GM23248 (cell line): Measurements from ENCODE around the gene AFF3. TPM values are rescaled to one million over a fixed set of nuclear protein-coding genes. Genes with fewer than 3 reads are reported as not detected.
A peak's percentile ranks its signal among the peaks of the same experiment; 100 is the strongest.

Source experiments
- DNase-seq: peaks from one replicate; pipeline ENCODE4 v3.0.0-alpha.2; 2015
- H2AFZ ChIP-seq: fragments of 200-600 bp; sonication (generic); 2 replicates; pipeline ENCODE4 v1.6.1; 2016; ENCODE audit warnings: antibody characterized with exemption
- H3F3A ChIP-seq: fragments of 200-600 bp; sonication (generic); 2 replicates; pipeline ENCODE4 v1.6.1; 2016; ENCODE audit warnings: mild to moderate bottlenecking, antibody characterized with exemption, mixed run types; ENCODE audit not compliant: insufficient read depth
- H3K27ac ChIP-seq: fragments of 200-600 bp; sonication (generic); 2 replicates; pipeline ENCODE4 v1.5.1; 2016; ENCODE audit warnings: mild to moderate bottlenecking
- H3K27me3 ChIP-seq: fragments of 200-600 bp; sonication (generic); replicated peaks from 2 replicates; pipeline ENCODE4 v1.6.1; 2016; ENCODE audit warnings: mild to moderate bottlenecking; ENCODE audit not compliant: insufficient read depth
- H3K36me3 ChIP-seq: fragments of 200-600 bp; sonication (generic); 2 replicates; pipeline ENCODE4 v1.6.1; 2016; ENCODE audit warnings: low read depth, mild to moderate bottlenecking
- H3K4me1 ChIP-seq: fragments of 200-600 bp; sonication (generic); 2 replicates; pipeline ENCODE4 v1.6.1; 2016; ENCODE audit warnings: mild to moderate bottlenecking; ENCODE audit not compliant: insufficient read depth
- H3K4me2 ChIP-seq: fragments of 200-600 bp; sonication (generic); one replicate; pipeline ENCODE4 v1.6.1; 2016; ENCODE audit warnings: mild to moderate bottlenecking; ENCODE audit not compliant: unreplicated experiment
- H3K4me3 ChIP-seq: fragments of 200-600 bp; sonication (generic); 2 replicates; pipeline ENCODE4 v1.5.1; 2016; ENCODE audit warnings: mild to moderate bottlenecking
- H3K79me2 ChIP-seq: fragments of 200-600 bp; sonication (generic); 2 replicates; pipeline ENCODE4 v1.6.1; 2016; ENCODE audit warnings: mild to moderate bottlenecking; ENCODE audit not compliant: insufficient read depth
- H3K9ac ChIP-seq: fragments of 200-600 bp; sonication (generic); 2 replicates; pipeline ENCODE4 v1.6.1; 2016; ENCODE audit warnings: mild to moderate bottlenecking
- H3K9me2 ChIP-seq: fragments of 200-600 bp; sonication (generic); 2 replicates; pipeline ENCODE4 v1.6.1; 2016; ENCODE audit warnings: mixed run types, mild to moderate bottlenecking, moderate library complexity; ENCODE audit not compliant: insufficient read depth
- H3K9me3 ChIP-seq: fragments of 200-600 bp; sonication (generic); one replicate; pipeline ENCODE4 v1.6.1; 2017; ENCODE audit warnings: low read depth
- H4K20me1 ChIP-seq: fragments of 200-600 bp; sonication (generic); 2 replicates; pipeline ENCODE4 v1.6.0; 2016; ENCODE audit not compliant: insufficient read depth
- EZH2 ChIP-seq: fragments of 200-600 bp; sonication (generic); IDR thresholded peaks from 2 replicates; pipeline ENCODE4 v1.6.1; 2018; ENCODE audit warnings: antibody characterized with exemption, mild to moderate bottlenecking; ENCODE audit not compliant: insufficient read depth, poor library complexity, severe bottlenecking
- EZH2phosphoT487 ChIP-seq: fragments of 200-600 bp; sonication (generic); IDR thresholded peaks from 2 replicates; pipeline ENCODE4 v1.6.1; 2018; ENCODE audit warnings: antibody characterized with exemption, moderate library complexity, mild to moderate bottlenecking, low read depth; ENCODE audit not compliant: insufficient read depth
- WGBS, 2 experiments: methylation state at CpG; one replicate each; pipeline ENCODE4 v1.1.6; 2015 to 2017; ENCODE audit warnings: low lambda C conversion rate in 2 of 2, low coverage in 1 of 2; ENCODE audit errors: missing lambda C conversion rate in 2 of 2; 5-methylcytosine and 5-hydroxymethylcytosine counted together
- in situ Hi-C: fragments of 300-500 bp; cut with MboI; formaldehyde crosslinking; loops from 2 replicates; pipeline ENCODE4 v1.15.0; 2020
- polyA plus RNA-seq: library from polyadenylated mRNA; unstranded; fragments of >200 nt; fragmentation: Nextera tagmentation; extraction: Ambion mirVana; gene quantifications from 2 replicates; pipeline ENCODE4 v1.2.1, GENCODE V29; 2016
- total RNA-seq: library from RNA; depleted of rRNA; stranded (reverse); fragments of >200 nt; shearing (Covaris generic); gene quantifications from 2 replicates; pipeline ENCODE4 v1.2.3, GENCODE V29; 2014

AFF3 gene
- total and polyA plus RNA-seq, 2 experiments from 2014 or later, result 0.56 to 0.86 TPM

DNA sequence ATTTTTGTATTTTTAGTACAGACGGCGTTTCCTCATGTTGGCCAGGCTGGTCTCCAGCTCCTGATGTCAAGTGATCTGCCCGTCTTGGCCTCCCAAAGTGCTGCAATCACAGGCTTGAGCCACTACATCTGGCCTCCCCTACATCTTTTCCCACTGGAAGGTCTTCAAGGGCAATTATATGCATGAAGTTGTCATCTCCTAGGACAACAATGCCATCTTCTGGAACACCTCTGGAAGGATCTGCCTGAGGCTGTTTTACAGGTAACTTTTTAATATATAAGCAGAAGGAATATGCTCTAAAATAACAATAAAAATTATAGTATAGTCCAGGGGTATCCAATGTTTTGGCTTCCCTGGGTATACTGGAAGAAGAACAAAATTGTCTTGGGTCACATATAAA lies 321.4 kb downstream of the AFF3 start:
- H3K4me3 ChIP-seq, result no peak overlapping the region
- TF ChIP-seq EZH2, result no peak
- TF ChIP-seq EZH2phosphoT487, result no peak
- no peaks in the 10 kb centered on the region for H3K36me3 ChIP-seq
- H3K9ac ChIP-seq, result no peak overlapping the region
- H3K4me1 ChIP-seq, result peaks cover 7% of the 10 kb centered on the region
- in situ Hi-C loops, result no loop called here
- no peak overlapping the region for H2AFZ ChIP-seq
- H3K4me2 ChIP-seq, result no peak overlapping the region
- H4K20me1 ChIP-seq, result no peaks in the 10 kb centered on the region
- 78 to 83% methylated on average over 3 of the region's 3 CpGs for WGBS, 2 experiments
- no peaks in the 10 kb centered on the region for H3K27me3 ChIP-seq
- no peaks in the 10 kb centered on the region for H3F3A ChIP-seq
- H3K9me2 ChIP-seq, result no peaks in the 10 kb centered on the region
- no peaks in the 10 kb centered on the region for H3K9me3 ChIP-seq
- H3K27ac ChIP-seq, result no peak overlapping the region
- no peaks in the 10 kb centered on the region for H3K79me2 ChIP-seq
- no peak for DNase-seq

DNA sequence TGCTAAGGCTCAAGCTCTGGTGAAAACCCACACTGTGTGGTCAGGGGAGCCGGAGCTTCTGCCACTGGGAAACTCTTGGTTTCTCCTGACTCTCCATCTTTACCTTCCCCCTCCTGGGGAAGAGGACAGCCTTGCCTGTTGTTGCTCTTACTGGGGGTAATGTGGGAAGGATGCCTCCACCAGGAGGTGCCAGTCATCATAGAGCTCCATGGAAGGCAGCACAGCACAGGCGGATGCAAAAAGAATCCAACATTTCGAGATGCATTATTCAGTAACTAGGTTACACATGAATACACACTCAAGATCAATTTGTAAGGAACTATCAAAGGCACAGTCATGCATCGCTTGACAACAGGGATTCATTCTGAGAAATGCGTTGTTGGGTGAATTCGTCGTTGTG lies 322.6 kb downstream of the AFF3 start:
- H3K4me3 ChIP-seq, result no peak overlapping the region
- H3K4me2 ChIP-seq, result no peak overlapping the region
- H3K79me2 ChIP-seq, result no peaks in the 10 kb centered on the region
- H3K27me3 ChIP-seq, result no peaks in the 10 kb centered on the region
- TF ChIP-seq EZH2phosphoT487 (no peak), EZH2 (no peak)
- H3K4me1 ChIP-seq, result peaks cover 7% of the 10 kb centered on the region
- in situ Hi-C loops, result no loop called here
- no peaks in the 10 kb centered on the region for H3K36me3 ChIP-seq
- DNase-seq, result no peak
- no peaks in the 10 kb centered on the region for H4K20me1 ChIP-seq
- H3K9me3 ChIP-seq, result no peaks in the 10 kb centered on the region
- H3K9me2 ChIP-seq, result no peaks in the 10 kb centered on the region
- no peaks in the 10 kb centered on the region for H3F3A ChIP-seq
- no peak overlapping the region for H2AFZ ChIP-seq
- no peak overlapping the region for H3K9ac ChIP-seq
- 94 to 96% methylated on average over 7 of the region's 7 CpGs for WGBS, 2 experiments
- no peak overlapping the region for H3K27ac ChIP-seq

DNA sequence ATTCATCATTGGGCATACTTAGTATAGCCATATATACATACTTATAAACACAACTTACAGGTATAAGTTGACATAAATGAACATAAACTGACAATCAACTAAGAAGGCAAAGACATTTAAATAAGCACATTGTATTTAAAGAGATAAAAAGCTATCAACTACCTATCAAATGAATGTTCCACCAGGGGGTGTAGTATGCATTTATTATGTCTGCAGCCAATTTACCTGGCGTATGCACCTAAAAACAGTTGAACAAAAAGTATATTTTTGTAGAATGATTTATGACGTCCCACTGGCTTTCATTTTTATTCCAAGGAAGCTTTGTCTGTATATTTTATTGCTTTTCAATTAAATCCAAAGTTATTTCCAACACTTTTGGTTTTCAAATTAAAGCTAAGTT lies 323.5 kb downstream of the AFF3 start:
- DNase-seq, result peak; percentile 19
- in situ Hi-C loops, result no loop called here
- TF ChIP-seq EZH2phosphoT487 (no peak), EZH2 (no peak)

DNA sequence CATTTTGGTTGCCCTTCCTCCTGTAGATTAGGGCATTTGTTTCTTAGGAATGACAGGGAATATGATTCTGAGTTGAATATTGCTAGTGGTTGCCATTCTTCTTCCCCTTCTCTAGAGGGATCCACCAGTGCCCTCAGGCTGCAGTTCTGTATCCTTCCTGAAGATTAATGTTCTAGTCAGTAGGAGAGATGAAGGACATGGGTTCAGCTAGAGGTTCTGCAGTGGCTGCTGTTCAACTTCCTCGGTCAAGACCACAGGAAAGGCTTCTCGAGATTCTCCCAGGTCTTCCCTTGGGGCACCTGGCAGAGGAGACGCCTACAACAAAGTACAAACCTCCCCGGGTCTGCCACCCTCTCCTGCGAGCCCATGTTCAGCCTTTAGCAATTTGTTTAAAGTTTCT lies 325.5 kb downstream of the AFF3 start:
- Histone ChIP-seq H3K4me3 (no peak overlapping the region), H3K36me3 (no peaks in the 10 kb centered on the region), H4K20me1 (no peaks in the 10 kb centered on the region), H3K4me2 (no peak overlapping the region), H3K27ac (no peak overlapping the region), H2AFZ (no peak overlapping the region), H3K9me3 (no peaks in the 10 kb centered on the region), H3K9ac (no peak overlapping the region), H3K27me3 (no peaks in the 10 kb centered on the region), H3K79me2 (no peaks in the 10 kb centered on the region), H3F3A (no peaks in the 10 kb centered on the region), H3K9me2 (no peaks in the 10 kb centered on the region), H3K4me1 (peaks cover 6% of the 10 kb centered on the region)
- TF ChIP-seq EZH2phosphoT487, result no peak
- no peak for TF ChIP-seq EZH2
- in situ Hi-C loops, result no loop called here
- DNase-seq, result no peak
- 78 to 82% methylated on average over 5 of the region's 5 CpGs for WGBS, 2 experiments

More for the DNA sequence above, 323.5 kb downstream of the AFF3 start:
- WGBS, 2 experiments, result 72 to 73% methylated on average over 2 of the region's 2 CpGs
- Histone ChIP-seq H3K4me2 (no peak overlapping the region), H2AFZ (no peak overlapping the region), H3K27me3 (no peaks in the 10 kb centered on the region), H3K36me3 (no peaks in the 10 kb centered on the region), H3K9ac (no peak overlapping the region), H3K27ac (no peak overlapping the region), H3F3A (no peaks in the 10 kb centered on the region), H3K9me2 (no peaks in the 10 kb centered on the region), H3K9me3 (no peaks in the 10 kb centered on the region), H3K79me2 (no peaks in the 10 kb centered on the region), H3K4me1 (peaks cover 7% of the 10 kb centered on the region), H4K20me1 (no peaks in the 10 kb centered on the region), H3K4me3 (no peak overlapping the region)

DNA sequence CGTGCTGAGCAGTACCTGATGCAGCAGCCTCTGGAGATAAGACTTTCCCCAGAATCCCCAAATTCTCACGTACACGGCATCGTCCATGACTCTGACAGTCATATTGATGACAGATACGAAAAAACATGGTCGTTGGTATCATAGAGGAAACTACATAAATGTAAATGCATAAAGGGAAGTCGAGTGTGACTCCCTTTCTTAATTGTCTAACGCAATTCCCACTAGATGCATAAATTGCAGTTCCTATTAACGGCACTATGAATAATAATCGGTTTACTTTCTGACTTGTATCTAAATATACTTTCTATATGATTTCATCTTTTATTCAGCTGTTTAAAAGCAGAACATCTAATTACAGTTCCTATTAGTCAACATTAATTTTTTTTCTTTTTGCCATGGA lies 330.0 kb downstream of the AFF3 start:
- no peaks in the 10 kb centered on the region for H3K9me2 ChIP-seq
- no peak overlapping the region for H2AFZ ChIP-seq
- no peak overlapping the region for H3K9ac ChIP-seq
- no peak for TF ChIP-seq EZH2phosphoT487
- no peak for TF ChIP-seq EZH2
- 0 out of 2 replicates have a peak, but pooled peaks cover 4% of the 10 kb centered on the region for H3F3A ChIP-seq
- no peak overlapping the region for H3K4me3 ChIP-seq
- 71 to 74% methylated on average over 10 of the region's 10 CpGs for WGBS, 2 experiments
- no peak overlapping the region for H3K27ac ChIP-seq
- H3K4me1 ChIP-seq, result peaks cover 12% of the 10 kb centered on the region
- DNase-seq, result no peak
- no peaks in the 10 kb centered on the region for H3K9me3 ChIP-seq
- H3K27me3 ChIP-seq, result no peaks in the 10 kb centered on the region
- H4K20me1 ChIP-seq, result no peaks in the 10 kb centered on the region
- no peak overlapping the region for H3K4me2 ChIP-seq
- H3K36me3 ChIP-seq, result no peaks in the 10 kb centered on the region
- no peaks in the 10 kb centered on the region for H3K79me2 ChIP-seq
- in situ Hi-C loops, result no loop called here
